Measurements from ENCODE around the gene NAA80. TPM values are rescaled to one million over a fixed set of nuclear protein-coding genes. Genes with fewer than 3 reads are reported as not detected.

NAA80 gene
- total and polyA plus RNA-seq, 2 of the 13 experiments (the other 11 are each of a cell fraction or from before 2014, with no cell fraction given), result 3.4 to 8.7 TPM

DNA sequence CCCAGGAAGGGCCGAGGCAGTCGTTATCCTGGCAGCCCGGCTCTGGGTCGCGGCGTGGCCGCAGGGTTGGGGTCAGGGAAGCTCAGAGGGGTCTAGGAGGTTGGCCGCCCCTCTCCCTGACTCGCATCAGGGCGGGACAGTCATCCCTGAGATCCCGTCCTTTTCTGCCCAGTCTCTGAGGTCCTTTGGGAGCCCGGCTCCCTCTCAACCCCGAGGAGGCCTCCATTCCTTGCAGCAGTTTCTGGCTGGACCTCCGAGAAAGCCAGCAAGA, 22.8 kb upstream of the NAA80 start (continued):
- TF ChIP-seq TBX3 (IDR thresholded peaks at IDR 0.05; ENCODE audit: borderline replicate concordance) (no peak), ZNF567 (CRISPR knock-in tag; IDR thresholded peaks at IDR 0.05; ENCODE audit: borderline replicate concordance) (0 out of 2 replicates have a peak, but pooled peaks have one; percentile 16), PHF21A (CRISPR knock-in tag; IDR thresholded peaks at IDR 0.05) (peak; percentile 29), SIX1 (CRISPR knock-in tag; IDR thresholded peaks at IDR 0.05; ENCODE audit: borderline replicate concordance) (0 out of 2 replicates have a peak, but pooled peaks have one; percentile 8), NFYB (CRISPR knock-in tag; IDR thresholded peaks at IDR 0.05) (no peak), POLR2AphosphoS5 (IDR thresholded peaks at IDR 0.05; ENCODE audit: low read depth, low read length) (peak; percentile 75), HOXA7 (CRISPR knock-in tag; IDR thresholded peaks at IDR 0.05) (no peak), ZNF333 (CRISPR knock-in tag; IDR thresholded peaks at IDR 0.05; ENCODE audit: borderline replicate concordance) (peak; percentile 51; the same call in 1 of the 2 replicates), SATB2 (CRISPR knock-in tag; IDR thresholded peaks at IDR 0.05) (0 out of 2 replicates have a peak, but pooled peaks have one; percentile 45), HIVEP1 (CRISPR knock-in tag; IDR thresholded peaks at IDR 0.05) (peak; percentile 19; the same call in 1 of the 2 replicates), GTF2F1 (IDR thresholded peaks at IDR 0.05; ENCODE audit: low read length) (no peak), CBX5 (CRISPR knock-in tag; IDR thresholded peaks at IDR 0.05; ENCODE audit: borderline replicate concordance) (peak; percentile 26; the same call in 1 of the 2 replicates), ISL2 (CRISPR knock-in tag; IDR thresholded peaks at IDR 0.05) (peak; percentile 46; the same call in 1 of the 2 replicates)

DNA sequence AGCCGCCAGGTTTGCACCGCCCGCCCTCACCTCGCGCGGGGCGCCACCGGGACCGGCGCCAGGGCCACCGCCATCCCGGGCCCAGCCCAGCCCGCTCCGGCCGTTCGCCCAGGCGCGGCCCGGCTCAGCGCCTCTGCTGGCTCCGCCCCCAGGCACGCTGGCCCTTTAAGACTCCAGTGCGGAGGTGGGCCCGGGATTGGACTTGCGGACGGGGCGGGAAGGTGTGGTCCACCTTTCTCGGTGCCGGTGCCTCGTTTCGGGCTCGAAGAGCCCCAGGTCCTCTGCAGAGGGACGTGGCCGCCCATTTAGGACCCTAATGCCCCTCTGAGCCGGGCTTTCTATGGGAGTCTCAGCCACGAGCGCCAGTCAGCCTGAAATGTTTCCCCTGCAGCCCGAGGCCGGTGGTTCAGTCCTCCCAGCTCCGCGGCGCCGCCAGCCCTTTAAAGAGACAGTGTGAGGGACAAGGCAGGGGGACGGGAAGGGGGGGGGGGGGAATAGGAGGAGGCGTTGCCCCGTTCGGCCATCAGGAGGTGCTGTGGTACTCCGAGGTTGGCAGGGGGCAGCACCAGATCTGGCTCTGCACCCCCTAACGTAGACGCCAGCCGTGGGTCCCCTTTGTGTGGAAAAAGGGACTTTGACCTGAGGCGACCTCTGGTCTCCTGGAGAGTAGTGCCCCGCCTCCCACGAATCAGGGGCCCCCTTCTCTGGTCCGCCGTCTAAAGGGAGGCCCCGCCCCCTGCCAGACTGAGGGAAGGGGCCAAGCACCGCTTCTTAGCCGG, 22.3 kb upstream of the NAA80 start:
- DNase-seq (ENCODE audit: low spot score), result peak; percentile 90
- Histone ChIP-seq H3K27ac (ENCODE audit: extremely low read length, insufficient read depth, low read length) (peak overlapping the region; percentile 100), H3K4me1 (ENCODE audit: insufficient read depth, low read length) (peaks cover 79% of the 10 kb centered on the region), H3K9ac (ENCODE audit: insufficient read depth, low read depth, low read length) (peak overlapping the region; percentile 99), H3K4me3 (replicated peaks in 1 of 3; ENCODE audit: insufficient read depth in 1 of 3, low read depth in 2 of 3, low read length in 3 of 3) (peak overlapping the region; percentile 81 to 91 (median 85); a peak in 5 of 6 replicates), H3K4me2 (ENCODE audit: low read depth, low read length) (peak overlapping the region; percentile 94), H4K20me1 (ENCODE audit: insufficient read depth, low read length) (no peaks in the 10 kb centered on the region), H3K36me3 (replicated peaks in 1 of 2; ENCODE audit: control insufficient read depth in 1 of 2, insufficient read depth in 2 of 2, low read length in 2 of 2) (peaks cover 15 to 41% of the 10 kb centered on the region in 2 experiments), H3K79me2 (ENCODE audit: insufficient read depth, low read length) (peaks cover 25% of the 10 kb centered on the region), H3K9me3 (ENCODE audit: low read length) (no peaks in the 10 kb centered on the region), H3K27me3 (ENCODE audit: control insufficient read depth in 1 of 2, insufficient read depth in 2 of 2, low read length in 2 of 2) (no peaks in the 10 kb centered on the region; a peak in 1 of 5 replicates), H2AFZ (ENCODE audit: low read length) (no peak overlapping the region)
- WGBS (ENCODE audit: low lambda C conversion rate), result under 1% methylated on average over 22 of the region's 59 CpGs
- CTCF ChIA-PET (ENCODE audit: low intra/inter-chr PET ratio, low total read pairs), result interaction anchor here (0.9 to 2.3 kb wide), 3 partner anchors 18 to 94 kb away, joined by 3 to 15 read pairs (median 3); partner anchors contain the start of genes HYAL1, HYAL3 and NAA80
- FAIRE-seq, result peak; percentile 28
- peak; percentile 73 for ATAC-seq
- in situ Hi-C loops (cut with HindIII; ENCODE audit: extremely low pct_ligation_motif_present, low pct_unique_long_range_greater_than_20kb), result loop anchor here (5.0 kb wide), 1 partner anchor 59 kb away; no protein-coding TSS in a partner anchor
- intact Hi-C loops (cut with micrococcal nuclease; ENCODE audit: unreplicated experiment), result loop anchor here (1.0 kb wide), 1 partner anchor 22 kb away; the partner anchor contains the start of genes HYAL3 and NAA80
- POLR2A ChIA-PET, result interaction anchor here (0.6 to 13.0 kb wide), 14 partner anchors 13 to 125 kb away, joined by 3 to 222 read pairs (median 8); partner anchors contain the start of genes GNAI2, HYAL1, HYAL3 and IFRD2
- BruUV-seq (replicated peaks), result no TSS peak
- TF ChIP-seq ZNF746 (CRISPR knock-in tag; IDR thresholded peaks at IDR 0.05), result peak; percentile 74
- TF ChIP-seq, protein P1, sequence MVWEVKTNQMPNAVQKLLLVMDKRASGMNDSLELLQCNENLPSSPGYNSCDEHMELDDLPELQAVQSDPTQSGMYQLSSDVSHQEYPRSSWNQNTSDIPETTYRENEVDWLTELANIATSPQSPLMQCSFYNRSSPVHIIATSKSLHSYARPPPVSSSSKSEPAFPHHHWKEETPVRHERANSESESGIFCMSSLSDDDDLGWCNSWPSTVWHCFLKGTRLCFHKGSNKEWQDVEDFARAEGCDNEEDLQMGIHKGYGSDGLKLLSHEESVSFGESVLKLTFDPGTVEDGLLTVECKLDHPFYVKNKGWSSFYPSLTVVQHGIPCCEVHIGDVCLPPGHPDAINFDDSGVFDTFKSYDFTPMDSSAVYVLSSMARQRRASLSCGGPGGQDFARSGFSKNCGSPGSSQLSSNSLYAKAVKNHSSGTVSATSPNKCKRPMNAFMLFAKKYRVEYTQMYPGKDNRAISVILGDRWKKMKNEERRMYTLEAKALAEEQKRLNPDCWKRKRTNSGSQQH (CRISPR knock-in tag; IDR thresholded peaks at IDR 0.05; ENCODE audit: low read depth), result 0 out of 2 replicates have a peak, but pooled peaks have one; percentile 18
- TF ChIP-seq, protein P2, sequence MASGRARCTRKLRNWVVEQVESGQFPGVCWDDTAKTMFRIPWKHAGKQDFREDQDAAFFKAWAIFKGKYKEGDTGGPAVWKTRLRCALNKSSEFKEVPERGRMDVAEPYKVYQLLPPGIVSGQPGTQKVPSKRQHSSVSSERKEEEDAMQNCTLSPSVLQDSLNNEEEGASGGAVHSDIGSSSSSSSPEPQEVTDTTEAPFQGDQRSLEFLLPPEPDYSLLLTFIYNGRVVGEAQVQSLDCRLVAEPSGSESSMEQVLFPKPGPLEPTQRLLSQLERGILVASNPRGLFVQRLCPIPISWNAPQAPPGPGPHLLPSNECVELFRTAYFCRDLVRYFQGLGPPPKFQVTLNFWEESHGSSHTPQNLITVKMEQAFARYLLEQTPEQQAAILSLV (CRISPR knock-in tag; IDR thresholded peaks at IDR 0.05; ENCODE audit: borderline replicate concordance), result no peak
- TF ChIP-seq HNF4G (IDR thresholded peaks at IDR 0.05; ENCODE audit: borderline replicate concordance, low read depth, low read length), result peak; percentile 94
- peak; percentile 86; the same call in 1 of the 2 replicates for TF ChIP-seq HNF4G (CRISPR knock-in tag; IDR thresholded peaks at IDR 0.05; ENCODE audit: borderline replicate concordance, low read depth)
- TF ChIP-seq ONECUT2 (CRISPR knock-in tag; IDR thresholded peaks at IDR 0.05), result no peak
- TF ChIP-seq CBX2 (IDR thresholded peaks at IDR 0.05; ENCODE audit: low read depth, low read length), result no peak
- TF ChIP-seq CBX2 (CRISPR knock-in tag; IDR thresholded peaks at IDR 0.05; ENCODE audit: low read depth), result no peak
- TF ChIP-seq SALL2 (CRISPR knock-in tag; IDR thresholded peaks at IDR 0.05), result peak; percentile 7; the same call in 1 of the 2 replicates
